Stomach (tissue), 9 donors: Measurements from ENCODE around the gene KRT6C. TPM values are rescaled to one million over a fixed set of nuclear protein-coding genes. Genes with fewer than 3 reads are reported as not detected.

ENCODE experiments used
- DNase-seq, 2 donors: peaks; one replicate each; pipeline versions ENCODE4 v3.0.0 to v3.0.0-alpha.2; 2013 to 2019
- H3K27ac ChIP-seq, 5 donors: fragments of 200-600 bp in 4 of 5; sonication (generic) in 4 of 5; one replicate each; pipeline ENCODE4 v1.5.1; 2013 to 2019; ENCODE audit warnings: mild to moderate bottlenecking in 1 of 5, moderate library complexity in 1 of 5
- H3K27me3 ChIP-seq, 3 donors: fragments of 200-600 bp; sonication (generic); one replicate each; pipeline ENCODE4 v1.5.1; 2017 to 2019; ENCODE audit warnings: mixed run types in 1 of 3
- H3K36me3 ChIP-seq, 4 donors: fragments of 200-600 bp; sonication (generic); 1 replicate in 3 of 4; 2 replicates in 1 of 4; pipeline ENCODE4 v1.5.1; 2016 to 2019
- H3K4me1 ChIP-seq, 4 donors: fragments of 200-600 bp; sonication (generic); one replicate each; pipeline ENCODE4 v1.5.1; 2016 to 2019
- H3K4me3 ChIP-seq, 4 donors: fragments of 200-600 bp; sonication (generic) in 3 of 4; one replicate each; pipeline ENCODE4 v1.5.1; 2016 to 2019; ENCODE audit warnings: mild to moderate bottlenecking in 1 of 4
- H3K9me3 ChIP-seq, 4 donors: fragments of 200-600 bp; sonication (generic); one replicate each; pipeline ENCODE4 v1.5.1; 2016 to 2019
- EP300 ChIP-seq: sonication (generic); formaldehyde crosslinking; IDR thresholded peaks from one replicate; pipeline ENCODE4 v1.6.1; 2017; ENCODE audit warnings: antibody characterized with exemption
- POLR2A ChIP-seq, 4 donors: fragments of 450-650 bp; IDR thresholded peaks; one replicate each; pipeline ENCODE4 v1.6.1; 2016; ENCODE audit warnings: antibody characterized with exemption in 4 of 4, control low read depth in 2 of 4, mild to moderate bottlenecking in 1 of 4, moderate library complexity in 1 of 4
- POLR2AphosphoS5 ChIP-seq, 3 donors: sonication (generic); formaldehyde crosslinking; IDR thresholded peaks; one replicate each; pipeline ENCODE4 v1.6.1; 2016; ENCODE audit warnings: antibody characterized with exemption in 3 of 3
- WGBS, 5 donors: extraction: QIAGEN DNeasy Blood & Tissue Kit in 3 of 5; methylation state at CpG; one replicate each; pipeline versions ENCODE4 v1.1.5 to v1.1.7; 2013 to 2018; 5-methylcytosine and 5-hydroxymethylcytosine counted together
- intact Hi-C: fragments of 100-400 bp; cut with DNase I; formaldehyde crosslinking; loops from one replicate; pipeline ENCODE4 v1.15.1; 2023; ENCODE audit warnings: low total_unique reads
- polyA plus RNA-seq, 3 donors: library from polyadenylated mRNA; stranded (reverse); fragments of 200-250 nt; gene quantifications; one replicate each; pipeline ENCODE4 v1.2.3, GENCODE V29; 2013
- total RNA-seq, 5 donors: library from RNA; depleted of rRNA; stranded (reverse); fragments of >200 nt; gene quantifications; one replicate each; pipeline versions ENCODE4 v1.1.0 to v1.2.3, GENCODE V29; 2014 to 2016
- TF ChIP-seq, protein P1 (sequence below), 7 experiments: fragments of 450-650 bp in 4 of 7; fragments of 200-600 bp in 3 of 7; sonication (generic) in 3 of 7; IDR thresholded peaks; one replicate each; pipeline ENCODE4 v1.5.1; 2016 to 2019; ENCODE audit warnings: antibody characterized with exemption in 7 of 7, control low read depth in 2 of 7, mild to moderate bottlenecking in 1 of 7
- donor health status: healthy with polysubstance abuse.
- donor health status: Bipolar disorder and iron deficiency.
- donor health status: healthy.

The KRT6C gene
- total and polyA plus RNA-seq, 8 donors = 0.31 to 12.4 (median 0.43) TPM; not detected in 5

GRCh38 chr12:52439420-52439819, 34.2 kb downstream of the KRT6C start:
- TF ChIP-seq EP300 (no peak), POLR2AphosphoS5 (IDR thresholded peaks at IDR 0.05) (no peak), POLR2A (IDR thresholded peaks at IDR 0.05) (no peak)
- TF ChIP-seq, protein P1, sequence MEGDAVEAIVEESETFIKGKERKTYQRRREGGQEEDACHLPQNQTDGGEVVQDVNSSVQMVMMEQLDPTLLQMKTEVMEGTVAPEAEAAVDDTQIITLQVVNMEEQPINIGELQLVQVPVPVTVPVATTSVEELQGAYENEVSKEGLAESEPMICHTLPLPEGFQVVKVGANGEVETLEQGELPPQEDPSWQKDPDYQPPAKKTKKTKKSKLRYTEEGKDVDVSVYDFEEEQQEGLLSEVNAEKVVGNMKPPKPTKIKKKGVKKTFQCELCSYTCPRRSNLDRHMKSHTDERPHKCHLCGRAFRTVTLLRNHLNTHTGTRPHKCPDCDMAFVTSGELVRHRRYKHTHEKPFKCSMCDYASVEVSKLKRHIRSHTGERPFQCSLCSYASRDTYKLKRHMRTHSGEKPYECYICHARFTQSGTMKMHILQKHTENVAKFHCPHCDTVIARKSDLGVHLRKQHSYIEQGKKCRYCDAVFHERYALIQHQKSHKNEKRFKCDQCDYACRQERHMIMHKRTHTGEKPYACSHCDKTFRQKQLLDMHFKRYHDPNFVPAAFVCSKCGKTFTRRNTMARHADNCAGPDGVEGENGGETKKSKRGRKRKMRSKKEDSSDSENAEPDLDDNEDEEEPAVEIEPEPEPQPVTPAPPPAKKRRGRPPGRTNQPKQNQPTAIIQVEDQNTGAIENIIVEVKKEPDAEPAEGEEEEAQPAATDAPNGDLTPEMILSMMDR (IDR thresholded peaks at IDR 0.05) = no peak
- Histone ChIP-seq H3K4me3 (no peak overlapping the region), H3K4me1 (peaks cover 0 to 5% (median 3%) of the 10 kb centered on the region in 4 donors), H3K9me3 (no peaks in the 10 kb centered on the region), H3K36me3 (no peaks in the 10 kb centered on the region), H3K27me3 (peaks cover 0 to 35% (median 0%) of the 10 kb centered on the region in 3 donors), H3K27ac (no peak overlapping the region)
- DNase-seq = no peak
- WGBS, 5 donors = 71 to 82% (median 79%) methylated on average over 8 of the region's 8 CpGs
- intact Hi-C loops = no loop called here

DNA sequence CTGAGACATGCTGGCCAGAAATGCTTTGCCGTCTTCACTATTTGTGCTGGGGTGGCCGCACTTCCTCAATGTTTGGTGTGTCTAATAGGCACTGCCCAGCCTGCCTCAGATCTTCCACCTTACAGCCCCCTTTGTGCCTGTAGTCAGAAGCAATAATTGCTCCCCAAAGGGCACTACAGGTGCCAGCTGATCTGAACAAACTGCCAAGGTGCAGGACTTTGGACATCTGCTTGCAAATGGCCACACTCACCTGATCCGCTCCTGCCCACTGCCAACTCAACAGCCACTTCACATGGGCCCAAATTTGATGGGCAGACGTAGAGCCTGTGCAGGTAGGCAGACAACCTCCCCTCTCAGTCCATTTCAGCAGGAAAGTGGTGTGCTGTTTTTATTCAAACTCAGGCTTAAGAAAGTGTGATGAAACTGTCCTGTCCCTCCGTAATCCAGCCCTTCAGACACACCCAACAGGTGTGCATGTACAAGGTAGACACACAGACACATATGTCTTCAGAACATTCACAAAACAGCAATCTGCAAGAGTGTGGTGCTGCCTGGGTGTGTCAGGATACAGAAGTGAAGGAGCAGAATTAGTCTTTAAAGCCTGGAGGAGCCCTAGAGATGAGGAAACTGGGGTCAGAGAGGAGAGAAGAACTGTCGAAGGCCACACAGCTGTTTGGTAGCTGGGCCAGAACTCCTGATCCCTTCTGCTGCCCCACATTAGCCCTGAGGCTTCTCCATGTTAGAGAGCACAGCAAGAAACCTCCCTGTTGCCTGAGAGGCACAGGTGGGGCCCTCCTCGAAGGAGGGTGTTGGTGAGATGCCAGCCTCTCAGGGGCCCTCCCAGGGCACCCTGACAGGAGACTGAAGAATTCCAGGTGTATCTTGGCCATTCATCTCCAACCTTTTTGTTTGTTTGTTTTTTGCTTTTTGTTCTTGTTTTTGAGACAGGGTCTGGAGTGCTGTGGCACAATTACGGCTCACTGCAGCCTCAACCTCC, 35.0 kb downstream of the KRT6C start:
- 83 to 86% (median 85%) methylated on average over 8 of the region's 8 CpGs for WGBS, 5 donors
- Histone ChIP-seq H3K9me3 (no peaks in the 10 kb centered on the region), H3K27me3 (peaks cover 0 to 37% (median 0%) of the 10 kb centered on the region in 3 donors), H3K27ac (no peak overlapping the region), H3K4me3 (no peak overlapping the region), H3K36me3 (no peaks in the 10 kb centered on the region), H3K4me1 (peaks cover 0 to 5% (median 0%) of the 10 kb centered on the region in 4 donors)
- intact Hi-C loops = no loop called here
- TF ChIP-seq POLR2AphosphoS5 (IDR thresholded peaks at IDR 0.05) (no peak), POLR2A (IDR thresholded peaks at IDR 0.05) (no peak), EP300 (no peak)
- TF ChIP-seq, protein P1 (IDR thresholded peaks at IDR 0.05) = no peak
- DNase-seq = no peak

- intact Hi-C loops = no loop called here
- no peak for DNase-seq
- 62 to 80% (median 74%) methylated on average over 9 of the region's 9 CpGs for WGBS, 5 donors
Measured at GRCh38 chr12:52437508-52437907, 36.1 kb downstream of the KRT6C start.

GRCh38 chr12:52436828-52437474, 36.7 kb downstream of the KRT6C start:
- TF ChIP-seq POLR2A (IDR thresholded peaks at IDR 0.05) (no peak), POLR2AphosphoS5 (IDR thresholded peaks at IDR 0.05) (no peak), EP300 (no peak)
- TF ChIP-seq, protein P1 (IDR thresholded peaks at IDR 0.05) = no peak
- H3K4me1 ChIP-seq = no peaks in the 10 kb centered on the region
- H3K27me3 ChIP-seq = peaks cover 0 to 30% (median 0%) of the 10 kb centered on the region in 3 donors
- H3K36me3 ChIP-seq = no peaks in the 10 kb centered on the region
- intact Hi-C loops = no loop called here
- no peak overlapping the region for H3K27ac ChIP-seq
- no peak overlapping the region for H3K4me3 ChIP-seq
- DNase-seq = no peak
- H3K9me3 ChIP-seq = no peaks in the 10 kb centered on the region
- WGBS, 5 donors = 68 to 76% (median 71%) methylated on average over 9 of the region's 9 CpGs

More at GRCh38 chr12:52437508-52437907, 36.1 kb downstream of the KRT6C start:
- Histone ChIP-seq H3K9me3 (no peaks in the 10 kb centered on the region), H3K27ac (no peak overlapping the region), H3K4me1 (peaks cover 0 to 1% (median 0%) of the 10 kb centered on the region in 4 donors), H3K4me3 (no peak overlapping the region), H3K36me3 (no peaks in the 10 kb centered on the region), H3K27me3 (peaks cover 0 to 36% (median 0%) of the 10 kb centered on the region in 3 donors)
- TF ChIP-seq POLR2A (IDR thresholded peaks at IDR 0.05) (no peak), EP300 (no peak), POLR2AphosphoS5 (IDR thresholded peaks at IDR 0.05) (no peak)
- TF ChIP-seq, protein P1 (IDR thresholded peaks at IDR 0.05) = no peak
